ENCODE results near the gene C16orf89. TPM values are rescaled to one million over a fixed set of nuclear protein-coding genes. Genes with fewer than 3 reads are reported as not detected.
"Not testable (repeated sequence)": the region's sequence is repeated elsewhere in the genome, so short reads cannot be mapped to it uniquely, and the experiment has no call there.

Gene C16orf89
- total RNA-seq, 2 experiments from 2014 or later: not detected

GRCh38 chr16:5083646-5084045, 17.9 kb upstream of the C16orf89 start:
- intact Hi-C loops (cut with DNase I, micrococcal nuclease); H3K4me3 Mint-ChIP-seq; H3K27ac Mint-ChIP-seq; DNase-seq; H3K9me3 Mint-ChIP-seq (ENCODE audit: low read depth); H3K4me1 Mint-ChIP-seq; CTCF ChIA-PET; H3K27me3 Mint-ChIP-seq; ATAC-seq; POLR2A ChIA-PET: not testable (repeated sequence)
- H3K36me3 Mint-ChIP-seq (ENCODE audit: low read depth): peaks cover 22% of the 10 kb centered on the region

- H3K27ac Mint-ChIP-seq; POLR2A ChIA-PET; intact Hi-C loops (cut with DNase I, micrococcal nuclease); H3K27me3 Mint-ChIP-seq; DNase-seq; H3K4me3 Mint-ChIP-seq; ATAC-seq; H3K4me1 Mint-ChIP-seq; H3K9me3 Mint-ChIP-seq (ENCODE audit: low read depth): not testable (repeated sequence)
- CTCF ChIA-PET: interaction anchor here (1.0 kb wide), 1 partner anchor 28 kb away, joined by 3 read pairs; no protein-coding TSS in a partner anchor
- peaks cover 18% of the 10 kb centered on the region for H3K36me3 Mint-ChIP-seq (ENCODE audit: low read depth)
Observed at GRCh38 chr16:5080996-5081395, 15.2 kb upstream of the C16orf89 start.

- peaks cover 17% of the 10 kb centered on the region for H3K36me3 Mint-ChIP-seq (ENCODE audit: low read depth)
- H3K27me3 Mint-ChIP-seq; CTCF ChIA-PET; H3K9me3 Mint-ChIP-seq (ENCODE audit: low read depth); ATAC-seq; POLR2A ChIA-PET; H3K4me3 Mint-ChIP-seq; H3K27ac Mint-ChIP-seq; intact Hi-C loops (cut with DNase I, micrococcal nuclease); H3K4me1 Mint-ChIP-seq; DNase-seq: not testable (repeated sequence)
Observed at GRCh38 chr16:5080461-5080860, 14.7 kb upstream of the C16orf89 start.

GRCh38 chr16:5078626-5079025, 12.9 kb upstream of the C16orf89 start:
- intact Hi-C loops (cut with DNase I, micrococcal nuclease): loop anchor here in 1 of 2 experiments (10.0 kb wide), 1 partner anchor 824 kb away; no protein-coding TSS in a partner anchor
- Mint-ChIP-seq H3K27me3 (no peaks in the 10 kb centered on the region), H3K4me3 (no peak overlapping the region), H3K27ac (no peak overlapping the region), H3K9me3 (ENCODE audit: low read depth) (no peaks in the 10 kb centered on the region), H3K36me3 (ENCODE audit: low read depth) (peaks cover 19% of the 10 kb centered on the region), H3K4me1 (no peaks in the 10 kb centered on the region)
- ATAC-seq: no peak
- DNase-seq: no peak
- POLR2A ChIA-PET: no interaction called here
- CTCF ChIA-PET: no interaction called here

GRCh38 chr16:5077304-5077703, 11.5 kb upstream of the C16orf89 start:
- ChIA-PET CTCF (no interaction called here), POLR2A (no interaction called here)
- no peak for ATAC-seq
- Mint-ChIP-seq H3K36me3 (ENCODE audit: low read depth) (peaks cover 19% of the 10 kb centered on the region), H3K27me3 (no peaks in the 10 kb centered on the region), H3K27ac (no peak overlapping the region), H3K9me3 (ENCODE audit: low read depth) (no peaks in the 10 kb centered on the region), H3K4me1 (peaks cover 11% of the 10 kb centered on the region), H3K4me3 (no peak overlapping the region)
- no peak for DNase-seq
- intact Hi-C loops (cut with DNase I, micrococcal nuclease): loop anchor here in 1 of 2 experiments (10.0 kb wide), 1 partner anchor 823 kb away; no protein-coding TSS in a partner anchor

GRCh38 chr16:5075637-5076036, 9.9 kb upstream of the C16orf89 start:
- POLR2A ChIA-PET: no interaction called here
- no peak overlapping the region for H3K4me3 Mint-ChIP-seq

GRCh38 chr16:5073771-5074170, 8.0 kb upstream of the C16orf89 start:
- H3K27ac Mint-ChIP-seq; H3K9me3 Mint-ChIP-seq (ENCODE audit: low read depth); DNase-seq; H3K27me3 Mint-ChIP-seq; H3K4me3 Mint-ChIP-seq; POLR2A ChIA-PET; ATAC-seq: not testable (repeated sequence)
- Mint-ChIP-seq H3K36me3 (ENCODE audit: low read depth) (peaks cover 16% of the 10 kb centered on the region), H3K4me1 (peaks cover 21% of the 10 kb centered on the region)
- intact Hi-C loops (cut with DNase I, micrococcal nuclease): loop anchor here in 1 of 2 experiments (10.0 kb wide), 1 partner anchor 819 kb away; no protein-coding TSS in a partner anchor
- CTCF ChIA-PET: interaction anchor here (1.3 kb wide), 1 partner anchor 18 kb away, joined by 5 read pairs; no protein-coding TSS in a partner anchor

More at GRCh38 chr16:5075637-5076036, 9.9 kb upstream of the C16orf89 start:
- no peak for DNase-seq
- CTCF ChIA-PET: interaction anchor here (1.3 kb wide), 1 partner anchor 23 kb away, joined by 3 read pairs; no protein-coding TSS in a partner anchor
- H3K4me1 Mint-ChIP-seq: peaks cover 20% of the 10 kb centered on the region
- H3K9me3 Mint-ChIP-seq (ENCODE audit: low read depth): no peaks in the 10 kb centered on the region
- no peaks in the 10 kb centered on the region for H3K27me3 Mint-ChIP-seq
- H3K27ac Mint-ChIP-seq: no peak overlapping the region
- intact Hi-C loops (cut with DNase I, micrococcal nuclease): loop anchor here in 1 of 2 experiments (10.0 kb wide), 1 partner anchor 821 kb away; no protein-coding TSS in a partner anchor
- peaks cover 19% of the 10 kb centered on the region for H3K36me3 Mint-ChIP-seq (ENCODE audit: low read depth)
- ATAC-seq: no peak

GRCh38 chr16:5073279-5073629, 7.5 kb upstream of the C16orf89 start:
- ChIA-PET POLR2A (no interaction called here), CTCF (interaction anchor here (1.2 kb wide), 1 partner anchor 12 kb away, joined by 3 read pairs; no protein-coding TSS in a partner anchor)
- Mint-ChIP-seq H3K27ac (peak overlapping the region; percentile 90), H3K9me3 (ENCODE audit: low read depth) (no peaks in the 10 kb centered on the region), H3K36me3 (ENCODE audit: low read depth) (peaks cover 16% of the 10 kb centered on the region), H3K27me3 (no peaks in the 10 kb centered on the region), H3K4me1 (peaks cover 21% of the 10 kb centered on the region), H3K4me3 (peak overlapping the region; percentile 90)
- no peak for DNase-seq
- no peak for ATAC-seq
- intact Hi-C loops (cut with DNase I, micrococcal nuclease): loop anchor here in 1 of 2 experiments (10.0 kb wide), 1 partner anchor 818 kb away; no protein-coding TSS in a partner anchor

GRCh38 chr16:5072334-5073278, 6.8 kb upstream of the C16orf89 start:
- Mint-ChIP-seq H3K36me3 (ENCODE audit: low read depth) (peaks cover 16% of the 10 kb centered on the region), H3K27me3 (no peaks in the 10 kb centered on the region), H3K27ac (peak overlapping the region; percentile 90), H3K4me1 (peaks cover 21% of the 10 kb centered on the region), H3K9me3 (ENCODE audit: low read depth) (no peaks in the 10 kb centered on the region), H3K4me3 (peak overlapping the region; percentile 90)
- ChIA-PET POLR2A (no interaction called here), CTCF (interaction anchor here (1.2 kb wide), 1 partner anchor 12 kb away, joined by 3 read pairs; no protein-coding TSS in a partner anchor)
- intact Hi-C loops (cut with DNase I, micrococcal nuclease): loop anchor here in 1 of 2 experiments (1.0 to 10.0 kb wide), 2 partner anchors 338 to 818 kb away; partner anchors contain the start of genes ANKS3 and DNAAF8
- DNase-seq (no peak), ATAC-seq (no peak)

- ATAC-seq (peak; percentile 97), DNase-seq (peak; percentile 94)
- no peaks in the 10 kb centered on the region for H3K9me3 Mint-ChIP-seq (ENCODE audit: low read depth)
- no peaks in the 10 kb centered on the region for H3K27me3 Mint-ChIP-seq
- intact Hi-C loops (cut with DNase I, micrococcal nuclease): loop anchor here (1.0 to 10.0 kb wide), 6 partner anchors 25 to 817 kb away; partner anchors contain the start of genes NAGPA (in 2 of the 2), ANKS3 (in 1 of the 2), DNAAF8 (in 1 of the 2) and EEF2KMT (in 1 of the 2)
- POLR2A ChIA-PET: interaction anchor here (1.2 kb wide), 1 partner anchor 26 kb away, joined by 4 read pairs; no protein-coding TSS in a partner anchor
- peaks cover 16% of the 10 kb centered on the region for H3K36me3 Mint-ChIP-seq (ENCODE audit: low read depth)
- H3K4me1 Mint-ChIP-seq: peaks cover 21% of the 10 kb centered on the region
- peak within 1 kb of the TSS; percentile 90 for H3K27ac Mint-ChIP-seq
- peak within 1 kb of the TSS; percentile 90 for H3K4me3 Mint-ChIP-seq
- CTCF ChIA-PET: no interaction called here
Observed at GRCh38 chr16:5071681-5072333, 6.1 kb upstream of the C16orf89 start, which contains the start of gene ALG1. Gene ALG1 (plus strand): TSS chr16:5071843. CDS start chr16:5071850, 7 bp downstream.

GRCh38 chr16:5071341-5071680, 5.6 kb upstream of the C16orf89 start:
- H3K36me3 Mint-ChIP-seq (ENCODE audit: low read depth): peaks cover 16% of the 10 kb centered on the region
- no peak for ATAC-seq
- peak overlapping the region; percentile 90 for H3K27ac Mint-ChIP-seq
- H3K4me1 Mint-ChIP-seq: peaks cover 21% of the 10 kb centered on the region
- H3K4me3 Mint-ChIP-seq: peak overlapping the region; percentile 90
- no peaks in the 10 kb centered on the region for H3K27me3 Mint-ChIP-seq
- intact Hi-C loops (cut with DNase I, micrococcal nuclease): loop anchor here (1.0 to 10.0 kb wide), 5 partner anchors 26 to 817 kb away; partner anchors contain the start of genes NAGPA (in 2 of the 2), EEF2KMT (in 1 of the 2) and ROGDI (in 1 of the 2)
- POLR2A ChIA-PET: interaction anchor here (1.2 kb wide), 1 partner anchor 27 kb away, joined by 4 read pairs; no protein-coding TSS in a partner anchor
- no peak for DNase-seq
- CTCF ChIA-PET: no interaction called here
- no peaks in the 10 kb centered on the region for H3K9me3 Mint-ChIP-seq (ENCODE audit: low read depth)
